GM21723 (cell line): ENCODE measurements around the gene KRTAP10-10.
"Not testable (repeated sequence)": the region's sequence is repeated elsewhere in the genome, so short reads cannot be mapped to it uniquely, and the experiment has no call there.

Source experiments
- ATAC-seq: cut with Tn5 transposase; IDR thresholded peaks from one replicate; pipeline ENCODE4 v1.9.1; 2021; ENCODE audit warnings: mild to moderate bottlenecking, moderate library complexity; ENCODE audit not compliant: unreplicated experiment

KRTAP10-10 gene

GRCh38 chr21:44602463-44602850 is 34.7 kb upstream of the KRTAP10-10 start:
- no peak for ATAC-seq

- ATAC-seq, result no peak
Measured at GRCh38 chr21:44603109-44603875, 33.9 kb upstream of the KRTAP10-10 start.

- no peak for ATAC-seq
Measured at GRCh38 chr21:44603911-44604310, 33.2 kb upstream of the KRTAP10-10 start.

GRCh38 chr21:44606495-44606894 is 30.7 kb upstream of the KRTAP10-10 start:
- ATAC-seq, result no peak

DNA sequence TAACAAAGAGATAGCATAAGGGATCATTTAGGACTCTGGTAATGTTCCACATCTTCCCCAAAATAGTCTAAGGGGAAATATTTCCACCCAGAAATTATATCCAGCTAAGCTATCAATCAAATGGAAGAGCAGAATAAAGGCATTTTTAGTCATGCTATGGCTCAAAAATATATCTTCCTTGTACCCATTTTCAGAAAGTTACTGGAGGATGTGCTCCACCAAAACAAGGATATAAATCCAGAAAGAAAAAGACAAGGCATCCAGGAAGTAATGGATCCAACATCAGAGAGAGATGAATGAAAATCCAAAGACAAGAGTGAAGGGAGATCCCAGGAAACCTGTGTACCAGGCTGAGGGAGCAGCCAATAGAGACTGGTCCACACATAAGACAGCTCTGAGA is 28.0 kb upstream of the KRTAP10-10 start:
- no peak for ATAC-seq

- ATAC-seq, result not testable (repeated sequence)
Measured at GRCh38 chr21:44610157-44610843, 26.9 kb upstream of the KRTAP10-10 start.

DNA sequence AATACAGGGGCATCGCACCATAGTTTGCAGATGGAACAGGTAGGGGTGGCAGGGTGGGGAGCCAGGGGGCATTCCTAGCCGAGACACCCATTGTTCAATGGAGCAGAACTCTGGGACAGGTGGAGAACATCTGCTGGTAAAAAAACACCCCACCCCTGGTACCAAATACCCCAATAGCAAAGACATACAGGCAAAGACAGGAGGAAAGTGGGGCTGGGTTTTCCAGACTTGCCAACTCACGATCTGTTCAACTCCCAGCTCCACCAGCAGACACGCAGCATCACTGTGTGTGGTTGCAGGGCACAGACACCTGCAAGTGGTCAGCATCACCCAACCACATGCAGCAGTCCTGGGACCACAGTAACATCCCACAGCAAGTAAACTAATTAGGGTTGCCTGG is 25.6 kb upstream of the KRTAP10-10 start:
- ATAC-seq, result no peak

DNA sequence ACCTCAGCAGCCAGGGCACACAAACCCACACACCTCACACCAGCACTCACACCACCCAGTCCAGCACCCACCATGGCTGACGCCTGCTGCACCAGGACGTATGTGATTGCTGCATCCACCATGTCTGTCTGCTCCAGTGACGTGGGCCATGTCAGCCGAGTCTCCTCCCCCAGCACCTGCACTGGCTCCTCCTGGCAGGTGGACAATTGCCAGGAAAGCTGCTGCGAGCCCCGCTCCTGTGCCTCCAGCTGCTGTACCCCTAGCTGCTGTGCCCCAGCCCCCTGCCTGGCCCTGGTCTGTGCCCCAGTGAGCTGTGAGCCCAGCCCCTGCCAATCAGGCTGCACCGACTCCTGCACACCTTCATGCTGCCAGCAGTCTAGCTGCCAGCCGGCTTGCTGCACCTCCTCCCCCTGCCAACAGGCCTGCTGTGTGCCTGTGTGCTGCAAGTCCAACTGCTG is 25.1 kb upstream of the KRTAP10-10 start, which contains the start of gene KRTAP10-8:
Gene KRTAP10-8 (plus strand): TSS at position 51 of the 458 bp plus-strand sequence. CDS start 22 bp downstream, at position 73.
- ATAC-seq, result no peak

GRCh38 chr21:44612669-44613229 is 24.4 kb upstream of the KRTAP10-10 start:
- no peak for ATAC-seq

DNA sequence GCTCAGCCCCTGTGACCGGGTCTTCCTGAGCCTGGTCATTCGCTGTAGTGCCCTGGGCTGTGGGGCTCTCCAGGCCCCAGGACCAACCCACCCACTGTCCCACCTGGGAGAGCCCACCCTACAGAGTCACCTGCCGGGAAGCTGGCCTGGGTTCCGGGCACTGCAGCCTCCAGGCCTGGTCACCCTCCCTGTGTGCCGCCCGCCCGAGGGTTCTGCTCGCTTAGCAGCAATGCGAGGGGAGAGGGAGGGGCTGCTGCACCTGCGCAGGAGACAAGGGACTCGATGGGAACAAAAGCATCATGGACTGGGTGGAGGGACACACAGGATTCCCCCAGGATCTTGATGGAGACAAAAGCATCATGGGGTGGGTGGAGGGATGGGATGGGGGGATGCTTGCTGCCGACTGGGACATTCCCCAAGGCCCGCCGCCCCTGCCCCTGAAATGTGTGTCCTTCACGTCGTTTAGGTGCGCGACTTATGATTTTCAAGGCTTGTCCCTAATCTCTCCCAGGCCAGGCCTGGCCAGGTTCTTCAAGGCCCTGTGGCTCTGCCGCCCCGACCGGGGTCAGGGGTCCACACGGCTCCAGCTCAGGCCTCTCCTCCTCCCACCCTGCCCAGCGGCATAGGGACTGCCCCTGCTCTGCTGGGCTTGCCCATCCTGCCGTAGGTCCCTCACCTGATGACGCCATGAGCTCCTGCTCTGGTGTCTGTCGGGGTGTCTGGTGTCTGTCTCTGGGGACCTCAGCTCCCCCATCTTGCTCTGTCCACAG is 23.6 kb upstream of the KRTAP10-10 start:
- no peak for ATAC-seq

DNA sequence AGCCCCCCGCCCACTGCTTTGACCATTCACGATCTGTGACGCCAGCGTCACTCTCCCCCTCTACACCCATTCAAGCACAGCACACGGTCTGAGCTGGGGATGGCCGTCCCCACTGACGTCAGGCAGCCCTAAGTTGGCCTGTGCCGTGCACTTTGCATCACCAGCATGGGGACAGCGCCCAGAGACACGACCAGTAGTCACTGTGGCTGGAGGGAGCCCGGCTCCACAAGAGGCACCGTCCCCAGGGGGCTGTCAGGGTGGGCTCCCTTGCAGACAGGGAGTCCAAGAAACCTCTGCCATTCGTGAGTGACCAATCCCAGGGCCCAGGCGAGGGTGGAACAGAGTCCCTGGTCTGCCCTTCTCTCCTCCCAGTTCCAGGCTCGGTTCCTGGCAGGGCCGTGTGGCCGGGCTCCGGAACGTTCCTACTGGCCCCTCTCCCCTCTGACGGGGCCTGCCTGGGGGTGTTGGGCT is 23.0 kb upstream of the KRTAP10-10 start:
- no peak for ATAC-seq

- no peak for ATAC-seq
Measured at GRCh38 chr21:44614961-44615391, 22.2 kb upstream of the KRTAP10-10 start.

GRCh38 chr21:44615466-44615865 is 21.7 kb upstream of the KRTAP10-10 start:
- no peak for ATAC-seq

DNA sequence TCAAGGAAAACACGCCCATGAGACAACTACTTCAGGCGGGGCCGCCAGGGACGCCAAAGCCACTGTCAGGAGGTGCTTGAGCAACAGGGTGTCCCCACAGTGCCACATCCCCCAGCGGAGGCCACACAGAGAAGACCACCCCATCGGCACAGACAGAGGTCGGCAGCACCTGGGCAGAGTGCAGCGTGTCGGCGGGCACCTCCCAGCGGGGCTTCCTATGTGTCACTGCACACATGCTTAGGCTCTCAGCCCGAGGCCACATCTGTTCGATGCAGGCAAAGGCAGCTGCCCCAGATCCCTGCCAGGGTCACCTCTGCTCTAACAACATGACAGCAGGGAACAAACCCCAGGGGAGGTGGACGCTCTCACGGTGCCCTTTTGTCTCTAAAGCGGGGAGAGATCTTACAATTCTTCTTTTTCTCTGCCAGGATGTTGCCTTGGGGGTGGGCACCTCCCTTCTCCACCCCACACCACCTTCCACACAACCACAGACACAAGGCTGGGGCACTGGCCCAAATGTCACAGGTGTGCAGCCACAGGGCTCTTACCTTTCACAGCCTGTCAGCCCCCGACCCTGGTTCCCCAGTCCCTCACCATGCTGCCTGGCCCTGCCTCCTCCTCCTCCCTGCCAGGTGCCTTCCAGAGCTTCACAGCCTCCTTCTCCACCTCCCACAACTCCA is 21.1 kb upstream of the KRTAP10-10 start:
- ATAC-seq, result no peak

DNA sequence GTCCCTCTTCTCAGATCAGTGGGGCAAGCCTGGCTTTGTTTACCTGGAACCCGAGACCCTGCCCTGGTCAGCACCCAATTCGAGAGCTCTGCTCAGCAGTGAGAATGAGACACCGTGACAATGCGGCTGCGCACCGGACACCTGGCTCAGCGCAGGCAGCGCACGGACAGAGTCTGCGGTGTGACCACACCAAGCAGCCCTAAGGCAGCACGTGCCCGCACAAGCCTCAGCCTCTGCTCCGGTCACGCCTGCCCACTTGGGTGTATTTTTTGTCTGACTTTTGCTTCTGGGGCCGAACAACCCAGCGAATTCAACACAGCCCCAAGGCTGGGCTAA is 20.6 kb upstream of the KRTAP10-10 start:
- no peak for ATAC-seq

DNA sequence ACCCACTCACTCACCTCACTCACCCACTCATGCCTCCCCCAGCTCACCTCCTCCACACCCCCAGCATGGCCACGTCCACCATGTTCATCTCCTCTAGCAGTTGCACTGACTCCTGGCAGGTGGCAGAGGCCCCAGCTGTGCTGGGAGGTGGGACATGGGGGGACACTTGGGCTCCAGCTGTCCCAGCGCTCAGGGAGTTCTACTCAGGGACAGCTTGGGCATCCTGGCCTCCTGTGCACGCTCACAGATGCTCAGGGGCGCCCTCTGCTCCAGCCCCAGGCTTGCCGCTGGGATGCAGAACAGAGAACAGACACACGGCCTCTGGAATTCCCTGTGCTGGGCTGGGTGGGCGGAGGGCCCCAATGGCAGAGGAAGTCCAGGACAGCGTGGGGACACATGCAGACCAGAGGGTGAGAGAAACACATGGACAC is 20.1 kb upstream of the KRTAP10-10 start:
- ATAC-seq, result no peak

DNA sequence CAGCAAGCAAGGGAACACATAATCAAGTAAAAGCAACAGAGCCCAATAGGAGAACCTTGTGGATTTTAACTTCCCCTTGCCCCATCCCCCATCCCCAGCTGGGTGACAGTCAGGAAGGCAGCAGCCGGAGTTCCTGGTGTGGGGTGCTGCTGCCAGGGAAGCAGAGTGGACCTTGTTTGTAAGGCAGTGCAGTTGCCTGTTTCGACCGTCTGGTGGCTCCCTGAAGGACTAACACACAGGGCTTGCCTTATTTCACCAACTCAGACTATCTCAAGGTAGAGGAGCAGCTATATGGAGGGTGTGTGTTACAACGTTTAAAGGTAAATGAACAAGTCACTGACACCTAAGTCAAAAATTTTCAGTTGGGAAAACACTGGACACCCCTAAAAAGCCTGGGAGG is 18.7 kb upstream of the KRTAP10-10 start:
- ATAC-seq, result no peak

GRCh38 chr21:44618909-44619308 is 18.2 kb upstream of the KRTAP10-10 start:
- no peak for ATAC-seq

GRCh38 chr21:44619886-44620285 is 17.3 kb upstream of the KRTAP10-10 start:
- ATAC-seq, result no peak

GRCh38 chr21:44623575-44623974 is 13.6 kb upstream of the KRTAP10-10 start:
- ATAC-seq, result no peak
